ENCODE results near the gene HINT2. TPM values are rescaled to one million over a fixed set of nuclear protein-coding genes. Genes with fewer than 3 reads are reported as not detected.

Gene HINT2
- polyA plus RNA-seq, 3 donors = 54.7 to 111 (median 63.3) TPM

- H3K27ac ChIP-seq (ENCODE audit: low read depth, low read length) = no peak overlapping the region
- WGBS, 3 donors = 80 to 92% (median 86%) methylated on average over 3 of the region's 3 CpGs
Observed at GRCh38 chr9:35818341-35818740, 3.5 kb upstream of the HINT2 start.

DNA sequence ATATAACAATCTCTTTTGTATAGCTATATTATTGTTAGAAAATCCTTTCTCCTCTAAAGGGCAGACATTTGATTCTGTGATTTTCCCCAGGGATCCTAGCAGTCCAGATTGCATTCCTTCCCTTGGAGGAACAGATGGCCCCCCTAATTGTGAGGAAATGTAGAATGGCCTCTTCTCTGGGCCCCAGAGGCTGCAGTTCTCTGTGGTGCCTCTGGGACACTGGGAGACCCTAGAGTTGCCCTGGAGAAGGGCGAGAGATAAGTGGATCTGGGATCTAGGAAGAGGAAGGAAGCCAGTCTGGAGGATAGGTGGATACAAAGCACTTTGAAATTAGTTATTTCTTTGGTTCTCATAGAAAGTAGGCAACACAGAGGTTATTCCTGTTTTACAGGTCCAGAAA lies 1.9 kb upstream of the HINT2 start:
- no peak overlapping the region for H3K27ac ChIP-seq (ENCODE audit: low read depth, low read length)
- WGBS, 3 donors = 68 to 90% (median 86%) methylated on average over 1 of the region's 1 CpG

DNA sequence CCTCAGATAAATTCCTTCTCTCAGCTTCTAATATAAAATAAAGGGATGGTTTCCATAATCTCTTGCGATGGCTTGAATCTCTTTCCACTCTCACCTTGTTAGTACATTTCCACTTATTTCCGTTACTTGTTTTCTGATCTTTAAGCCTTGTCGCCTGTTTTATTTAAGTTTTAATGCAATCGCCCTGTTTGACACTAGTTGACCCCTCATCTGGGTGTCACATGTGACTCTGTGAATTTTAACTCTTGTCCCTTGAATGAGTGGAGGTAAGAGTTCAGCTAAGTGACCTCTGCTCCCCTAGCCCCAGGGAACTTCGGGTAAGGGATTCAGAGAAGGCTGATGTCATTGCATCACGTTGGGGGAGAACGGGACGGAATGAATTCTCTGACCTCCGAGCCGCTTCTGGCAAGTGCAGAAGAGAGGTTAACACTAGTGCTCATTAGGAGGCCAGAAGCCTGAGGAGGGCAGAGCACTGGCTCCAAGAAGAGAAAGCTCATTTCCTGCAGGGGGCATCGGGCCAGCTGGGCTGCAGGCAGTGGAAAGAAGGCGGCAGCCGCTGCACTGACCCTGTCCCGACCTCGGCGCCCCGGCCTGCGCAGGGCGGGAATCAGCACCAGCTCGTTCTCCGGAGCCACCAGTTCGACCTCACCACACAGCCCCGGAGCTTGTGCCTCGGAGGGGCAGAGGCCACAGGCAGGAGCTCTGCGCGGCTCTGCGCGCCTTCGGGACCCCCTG lies 569 bp downstream of the HINT2 start:
- H3K27ac ChIP-seq (ENCODE audit: low read depth, low read length) = no peak overlapping the region
- WGBS, 3 donors = 5 to 8% (median 8%) methylated on average over 29 of the region's 29 CpGs

DNA sequence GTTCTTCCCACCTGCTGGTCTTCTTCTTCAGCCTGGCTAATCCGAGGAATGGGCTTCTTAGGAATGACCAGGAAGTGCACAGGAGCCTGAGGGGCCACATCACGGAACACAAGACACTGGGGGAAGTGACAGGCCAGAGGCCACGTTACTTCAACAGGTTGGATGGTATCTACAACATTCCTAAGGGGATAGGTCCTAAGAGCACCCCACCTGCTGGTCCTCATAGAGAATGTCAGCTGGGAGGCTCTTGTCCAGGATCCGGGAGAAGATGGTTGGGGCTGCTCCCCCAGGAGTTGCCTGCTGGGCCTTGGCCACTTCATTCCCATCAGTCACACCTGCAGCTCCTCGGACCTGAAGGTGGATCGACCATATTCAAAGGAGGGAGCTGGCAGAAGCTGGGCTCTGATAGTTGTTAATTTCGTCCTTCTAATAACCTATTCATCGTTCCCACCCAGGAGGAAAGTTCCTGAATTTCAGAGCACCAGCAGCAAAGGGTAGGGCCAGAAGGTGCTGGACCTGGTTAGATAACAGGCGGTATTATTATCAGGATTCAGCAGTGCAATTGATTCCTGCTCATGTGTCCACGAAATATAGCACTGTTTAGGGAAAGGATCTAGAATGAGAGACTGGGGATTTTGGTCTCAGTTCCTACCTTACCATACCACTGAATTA lies 1.3 kb downstream of the HINT2 start:
- WGBS, 3 donors = 54 to 80% (median 79%) methylated on average over 10 of the region's 10 CpGs

GRCh38 chr9:35812025-35812602 lies 2.7 kb downstream of the HINT2 start, which contains the start of gene SPAG8:
SPAG8 (minus strand) TSS chr9:35812262; CDS start chr9:35812147, 115 bp downstream.
- 1 to 2% (median 2%) methylated on average over 28 of the region's 28 CpGs for WGBS, 3 donors
- H3K27ac ChIP-seq (ENCODE audit: low read depth, low read length) = no peak within 1 kb of the TSS

More for the DNA sequence above, 1.3 kb downstream of the HINT2 start:
- H3K27ac ChIP-seq (ENCODE audit: low read depth, low read length) = no peak overlapping the region

GRCh38 chr9:35811381-35812024 lies 3.3 kb downstream of the HINT2 start:
- no peak overlapping the region for H3K27ac ChIP-seq (ENCODE audit: low read depth, low read length)
- WGBS, 3 donors = 8 to 13% (median 9%) methylated on average over 12 of the region's 12 CpGs

GRCh38 chr9:35810122-35810521 lies 4.7 kb downstream of the HINT2 start:
- WGBS, 3 donors = 91 to 92% (median 92%) methylated on average over 7 of the region's 7 CpGs
- H3K27ac ChIP-seq (ENCODE audit: low read depth, low read length) = no peak overlapping the region

GRCh38 chr9:35808433-35808832 lies 6.4 kb downstream of the HINT2 start:
- no peak overlapping the region for H3K27ac ChIP-seq (ENCODE audit: low read depth, low read length)
- WGBS, 3 donors = 92 to 93% (median 92%) methylated on average over 9 of the region's 9 CpGs

- 97 to 98% (median 98%) methylated on average over 8 of the region's 8 CpGs for WGBS, 3 donors
- no peak overlapping the region for H3K27ac ChIP-seq (ENCODE audit: low read depth, low read length)
Observed at GRCh38 chr9:35806101-35806500, 8.7 kb downstream of the HINT2 start.

DNA sequence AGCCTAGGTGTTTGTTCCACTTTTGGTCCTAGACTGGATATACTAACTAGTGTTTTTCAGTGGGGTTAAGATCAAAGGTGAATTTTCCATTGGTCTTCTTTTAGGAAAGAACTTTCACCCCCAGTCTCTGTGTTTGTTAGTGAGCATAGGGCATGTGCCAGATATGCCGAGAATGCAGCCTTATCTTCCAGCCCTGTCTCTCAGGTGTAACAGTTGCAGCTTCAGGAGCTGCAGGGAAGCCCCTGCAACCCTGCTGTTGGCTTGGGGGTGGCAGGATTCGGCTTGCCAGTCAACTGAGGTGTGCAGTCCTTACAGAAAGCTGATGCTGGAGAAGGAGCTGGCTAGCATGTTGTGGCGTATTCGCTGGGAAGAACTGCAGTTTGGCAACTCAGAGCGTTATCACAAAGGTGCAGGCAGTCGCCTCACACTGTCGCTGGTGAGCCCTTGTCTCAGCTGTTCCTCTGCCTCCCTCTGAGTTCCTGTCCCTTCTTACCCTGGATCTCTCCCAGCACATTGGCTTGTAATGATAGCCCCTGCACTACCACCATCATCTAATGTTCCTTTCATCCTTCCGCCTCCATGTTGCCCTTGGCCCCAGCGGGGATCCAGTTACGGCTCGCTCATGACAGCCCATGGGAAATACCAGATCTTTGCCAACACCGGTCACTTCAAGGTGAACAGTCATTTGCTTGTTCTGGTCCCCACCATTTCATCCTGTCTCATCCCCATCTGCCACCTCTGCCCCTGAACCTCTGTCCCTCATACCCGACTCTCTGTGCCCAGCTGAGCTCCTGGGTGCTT lies 13.3 kb downstream of the HINT2 start:
- WGBS, 3 donors = 86 to 91% (median 90%) methylated on average over 13 of the region's 13 CpGs
- no peak overlapping the region for H3K27ac ChIP-seq (ENCODE audit: low read depth, low read length)

DNA sequence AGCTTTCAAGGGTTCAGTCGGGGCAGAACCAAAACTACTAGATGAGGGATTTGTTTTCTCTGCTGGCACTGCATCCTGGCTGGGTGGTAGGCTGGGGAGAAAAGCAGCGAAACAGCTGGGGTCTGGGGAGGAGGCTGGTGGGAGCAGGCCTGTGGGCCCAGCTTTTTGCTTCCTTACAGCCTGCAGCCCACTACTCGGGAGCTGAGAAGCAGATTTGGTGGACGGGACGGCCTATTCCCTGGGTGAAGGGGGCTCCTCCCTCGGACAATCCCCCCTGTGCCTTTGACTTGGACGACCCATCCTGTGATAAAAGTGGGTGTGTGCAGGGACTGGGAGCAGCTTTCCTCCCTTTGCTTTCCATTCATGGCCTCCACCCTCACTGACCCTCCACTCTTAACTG lies 14.3 kb downstream of the HINT2 start:
- H3K27ac ChIP-seq (ENCODE audit: low read depth, low read length) = no peak overlapping the region
- WGBS, 3 donors = 74 to 81% (median 79%) methylated on average over 5 to 7 of the region's 7 CpGs

GRCh38 chr9:35798658-35799374 lies 16.0 kb downstream of the HINT2 start:
- WGBS, 3 donors = 88 to 90% (median 88%) methylated on average over 4 of the region's 4 CpGs
- H3K27ac ChIP-seq (ENCODE audit: low read depth, low read length) = no peak overlapping the region

DNA sequence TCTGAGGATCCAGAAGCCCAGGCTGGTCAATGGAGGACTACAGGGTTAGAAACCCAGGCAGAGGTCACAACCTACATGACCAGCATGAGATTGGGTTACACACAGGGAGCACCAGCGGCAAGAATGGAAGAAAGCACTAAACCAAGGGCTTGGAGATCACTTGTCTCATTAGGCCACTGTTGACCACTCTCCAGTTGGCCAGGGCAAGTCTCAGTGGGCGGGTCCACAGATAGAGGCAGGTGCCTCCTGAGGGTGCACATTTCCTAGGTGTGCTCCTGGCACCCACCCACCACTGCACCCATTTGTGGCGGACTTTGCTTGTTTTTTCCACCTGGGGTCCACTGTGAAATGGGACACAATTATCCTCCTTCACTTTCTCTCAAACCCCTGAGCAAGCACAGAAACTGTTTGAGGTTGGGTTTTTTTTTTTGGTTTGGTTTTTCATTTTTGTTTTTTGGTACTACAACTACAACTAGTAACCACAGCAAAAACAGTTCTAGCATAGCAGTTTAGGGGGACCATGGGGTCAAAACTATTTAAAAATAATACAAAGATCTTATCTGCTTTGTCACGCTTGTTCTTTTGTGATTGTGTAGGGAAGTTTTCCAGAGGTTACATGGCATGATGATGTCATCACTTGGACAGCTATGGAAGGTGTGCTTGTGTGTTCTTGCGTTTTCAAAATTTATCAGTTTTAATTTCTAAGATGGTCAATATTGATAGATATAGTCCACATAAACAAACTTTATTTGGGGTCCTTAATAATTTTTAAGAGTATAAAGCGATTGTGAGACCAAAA lies 17.3 kb downstream of the HINT2 start:
- WGBS, 3 donors = 82 to 89% (median 89%) methylated on average over 6 of the region's 6 CpGs
- H3K27ac ChIP-seq (ENCODE audit: low read depth, low read length) = no peak overlapping the region

DNA sequence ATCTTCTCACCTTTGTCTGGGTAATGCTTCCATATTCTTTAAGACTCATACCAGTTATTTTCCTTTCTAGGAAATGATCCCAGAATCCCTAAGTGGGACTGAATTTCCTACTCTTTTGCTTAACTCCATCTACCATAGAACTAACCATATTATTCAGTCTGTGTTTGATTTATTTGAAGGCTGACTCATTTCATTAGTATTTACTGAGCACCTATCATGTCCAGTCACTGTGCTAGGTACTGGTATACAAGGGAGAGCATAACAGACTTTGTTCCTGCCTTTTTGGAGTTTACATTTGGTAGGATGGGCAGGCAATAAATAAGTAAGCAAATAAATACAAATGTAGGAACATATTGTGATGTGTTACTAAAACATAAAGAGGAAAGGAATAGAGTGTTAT lies 19.1 kb downstream of the HINT2 start:
- H3K27ac ChIP-seq (ENCODE audit: low read depth, low read length) = no peak overlapping the region

GRCh38 chr9:35793461-35793860 lies 21.4 kb downstream of the HINT2 start:
- WGBS, 3 donors = 50 to 77% (median 74%) methylated on average over 2 of the region's 2 CpGs
- H3K27ac ChIP-seq (ENCODE audit: low read depth, low read length) = no peak overlapping the region

DNA sequence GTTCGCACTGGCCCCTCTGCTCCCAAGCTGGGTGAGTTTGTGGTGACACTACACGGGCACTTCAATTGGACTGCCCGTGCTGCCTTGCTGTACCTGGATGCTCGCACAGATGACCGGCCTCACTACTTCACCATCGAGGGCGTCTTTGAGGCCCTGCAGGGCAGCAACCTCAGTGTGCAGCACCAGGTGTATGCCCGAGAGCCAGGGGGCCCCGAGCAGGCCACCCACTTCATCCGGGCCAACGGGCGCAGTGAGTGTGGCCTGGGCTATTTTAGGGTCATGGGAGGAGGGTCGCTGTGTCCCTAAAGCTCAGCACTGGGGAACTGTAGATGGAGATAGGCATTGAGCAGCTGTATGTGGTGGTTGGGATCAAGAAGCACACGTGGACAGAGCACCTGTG lies 22.0 kb downstream of the HINT2 start:
- no peak overlapping the region for H3K27ac ChIP-seq (ENCODE audit: low read depth, low read length)
- 88 to 93% (median 93%) methylated on average over 14 of the region's 14 CpGs for WGBS, 3 donors

Data from adipose tissue (tissue), 3 donors.